Measurements from ENCODE around the gene PAXX. TPM values are rescaled to one million over a fixed set of nuclear protein-coding genes. Genes with fewer than 3 reads are reported as not detected.

PAXX gene
- total and polyA plus RNA-seq, 9 of the 15 experiments (the other 6 are each of a cell fraction or from before 2014, with no cell fraction given), result 1.2 to 175 (median 38.5) TPM

DNA sequence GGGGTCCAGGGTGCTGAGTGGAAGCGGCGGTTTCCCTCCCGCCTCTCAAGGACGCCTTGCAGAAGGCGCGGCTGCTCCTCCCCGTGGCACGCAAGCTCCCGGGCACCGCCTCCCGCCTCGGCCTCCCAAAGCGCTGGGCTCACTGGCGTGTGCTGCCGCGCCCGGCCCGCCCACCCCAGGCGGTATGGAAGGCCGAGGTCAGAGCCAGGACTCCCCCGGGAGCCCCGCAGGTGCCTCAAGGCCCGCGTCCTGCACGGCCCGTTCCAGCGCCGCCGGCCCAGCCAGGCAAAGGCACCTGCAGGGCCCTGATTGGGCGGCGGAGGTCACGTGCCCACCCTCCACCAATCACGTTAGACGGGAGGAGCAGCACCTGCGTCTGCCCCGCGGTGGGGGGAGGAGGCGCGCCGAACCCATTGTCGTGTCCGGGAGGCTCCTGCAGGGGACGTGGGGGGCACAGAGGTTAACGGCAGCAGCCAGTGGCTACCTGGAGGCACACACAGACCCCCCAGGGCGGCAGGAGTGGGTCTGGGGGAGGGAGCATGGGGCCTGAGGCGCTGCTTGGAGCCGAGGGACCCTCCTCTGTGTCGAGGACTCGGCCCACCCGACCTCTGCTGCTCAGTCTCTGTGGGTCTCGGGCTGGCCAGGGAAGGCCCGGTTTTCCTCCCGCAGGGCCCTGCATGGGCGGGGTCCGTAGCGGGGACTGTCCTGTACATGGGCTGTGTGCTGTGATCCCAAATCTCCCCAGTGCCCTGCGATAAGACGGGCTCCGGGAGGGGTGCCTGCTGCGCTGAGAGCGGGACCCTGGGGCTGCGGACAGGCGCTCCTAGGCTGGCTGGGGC is 42.2 kb upstream of the PAXX start (continued):
- TF ChIP-seq, protein P1, sequence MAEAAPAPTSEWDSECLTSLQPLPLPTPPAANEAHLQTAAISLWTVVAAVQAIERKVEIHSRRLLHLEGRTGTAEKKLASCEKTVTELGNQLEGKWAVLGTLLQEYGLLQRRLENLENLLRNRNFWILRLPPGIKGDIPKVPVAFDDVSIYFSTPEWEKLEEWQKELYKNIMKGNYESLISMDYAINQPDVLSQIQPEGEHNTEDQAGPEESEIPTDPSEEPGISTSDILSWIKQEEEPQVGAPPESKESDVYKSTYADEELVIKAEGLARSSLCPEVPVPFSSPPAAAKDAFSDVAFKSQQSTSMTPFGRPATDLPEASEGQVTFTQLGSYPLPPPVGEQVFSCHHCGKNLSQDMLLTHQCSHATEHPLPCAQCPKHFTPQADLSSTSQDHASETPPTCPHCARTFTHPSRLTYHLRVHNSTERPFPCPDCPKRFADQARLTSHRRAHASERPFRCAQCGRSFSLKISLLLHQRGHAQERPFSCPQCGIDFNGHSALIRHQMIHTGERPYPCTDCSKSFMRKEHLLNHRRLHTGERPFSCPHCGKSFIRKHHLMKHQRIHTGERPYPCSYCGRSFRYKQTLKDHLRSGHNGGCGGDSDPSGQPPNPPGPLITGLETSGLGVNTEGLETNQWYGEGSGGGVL (CRISPR knock-in tag; IDR thresholded peaks at IDR 0.05), result no peak
- no peak for TF ChIP-seq HMG20B (CRISPR knock-in tag; IDR thresholded peaks at IDR 0.05)
- peak; percentile 95 for TF ChIP-seq FOS (IDR thresholded peaks at IDR 0.05; ENCODE audit: extremely low read depth, insufficient read length)
- peak; percentile 65 for TF ChIP-seq CREM (IDR thresholded peaks at IDR 0.05; ENCODE audit: low read depth)
- TF ChIP-seq RFX5 (IDR thresholded peaks at IDR 0.05; ENCODE audit: low read depth, low read length), result no peak
- TF ChIP-seq SRF (CRISPR knock-in tag; IDR thresholded peaks at IDR 0.05), result no peak; a peak in 1 of 4 replicates
- no peak for TF ChIP-seq SRSF9 (IDR thresholded peaks at IDR 0.05; ENCODE audit: borderline replicate concordance, low read depth, low read length)
- TF ChIP-seq SMAD1 (IDR thresholded peaks at IDR 0.05; ENCODE audit: low read depth, low read length, partially characterized antibody), result no peak
- TF ChIP-seq, protein P2, sequence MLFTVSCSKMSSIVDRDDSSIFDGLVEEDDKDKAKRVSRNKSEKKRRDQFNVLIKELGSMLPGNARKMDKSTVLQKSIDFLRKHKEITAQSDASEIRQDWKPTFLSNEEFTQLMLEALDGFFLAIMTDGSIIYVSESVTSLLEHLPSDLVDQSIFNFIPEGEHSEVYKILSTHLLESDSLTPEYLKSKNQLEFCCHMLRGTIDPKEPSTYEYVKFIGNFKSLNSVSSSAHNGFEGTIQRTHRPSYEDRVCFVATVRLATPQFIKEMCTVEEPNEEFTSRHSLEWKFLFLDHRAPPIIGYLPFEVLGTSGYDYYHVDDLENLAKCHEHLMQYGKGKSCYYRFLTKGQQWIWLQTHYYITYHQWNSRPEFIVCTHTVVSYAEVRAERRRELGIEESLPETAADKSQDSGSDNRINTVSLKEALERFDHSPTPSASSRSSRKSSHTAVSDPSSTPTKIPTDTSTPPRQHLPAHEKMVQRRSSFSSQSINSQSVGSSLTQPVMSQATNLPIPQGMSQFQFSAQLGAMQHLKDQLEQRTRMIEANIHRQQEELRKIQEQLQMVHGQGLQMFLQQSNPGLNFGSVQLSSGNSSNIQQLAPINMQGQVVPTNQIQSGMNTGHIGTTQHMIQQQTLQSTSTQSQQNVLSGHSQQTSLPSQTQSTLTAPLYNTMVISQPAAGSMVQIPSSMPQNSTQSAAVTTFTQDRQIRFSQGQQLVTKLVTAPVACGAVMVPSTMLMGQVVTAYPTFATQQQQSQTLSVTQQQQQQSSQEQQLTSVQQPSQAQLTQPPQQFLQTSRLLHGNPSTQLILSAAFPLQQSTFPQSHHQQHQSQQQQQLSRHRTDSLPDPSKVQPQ (CRISPR knock-in tag; IDR thresholded peaks at IDR 0.05; ENCODE audit: borderline replicate concordance), result no peak
- no peak for TF ChIP-seq MYNN (IDR thresholded peaks at IDR 0.05)
- TF ChIP-seq MYNN (CRISPR knock-in tag; IDR thresholded peaks at IDR 0.05), result no peak
- TF ChIP-seq SMAD4 (CRISPR knock-in tag; conservative IDR thresholded peaks at IDR 0.05), result peak; percentile 62; the same call in 1 of the 2 replicates
- TF ChIP-seq, protein P3, sequence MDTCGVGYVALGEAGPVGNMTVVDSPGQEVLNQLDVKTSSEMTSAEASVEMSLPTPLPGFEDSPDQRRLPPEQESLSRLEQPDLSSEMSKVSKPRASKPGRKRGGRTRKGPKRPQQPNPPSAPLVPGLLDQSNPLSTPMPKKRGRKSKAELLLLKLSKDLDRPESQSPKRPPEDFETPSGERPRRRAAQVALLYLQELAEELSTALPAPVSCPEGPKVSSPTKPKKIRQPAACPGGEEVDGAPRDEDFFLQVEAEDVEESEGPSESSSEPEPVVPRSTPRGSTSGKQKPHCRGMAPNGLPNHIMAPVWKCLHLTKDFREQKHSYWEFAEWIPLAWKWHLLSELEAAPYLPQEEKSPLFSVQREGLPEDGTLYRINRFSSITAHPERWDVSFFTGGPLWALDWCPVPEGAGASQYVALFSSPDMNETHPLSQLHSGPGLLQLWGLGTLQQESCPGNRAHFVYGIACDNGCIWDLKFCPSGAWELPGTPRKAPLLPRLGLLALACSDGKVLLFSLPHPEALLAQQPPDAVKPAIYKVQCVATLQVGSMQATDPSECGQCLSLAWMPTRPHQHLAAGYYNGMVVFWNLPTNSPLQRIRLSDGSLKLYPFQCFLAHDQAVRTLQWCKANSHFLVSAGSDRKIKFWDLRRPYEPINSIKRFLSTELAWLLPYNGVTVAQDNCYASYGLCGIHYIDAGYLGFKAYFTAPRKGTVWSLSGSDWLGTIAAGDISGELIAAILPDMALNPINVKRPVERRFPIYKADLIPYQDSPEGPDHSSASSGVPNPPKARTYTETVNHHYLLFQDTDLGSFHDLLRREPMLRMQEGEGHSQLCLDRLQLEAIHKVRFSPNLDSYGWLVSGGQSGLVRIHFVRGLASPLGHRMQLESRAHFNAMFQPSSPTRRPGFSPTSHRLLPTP (IDR thresholded peaks at IDR 0.05; ENCODE audit: borderline replicate concordance, extremely low read depth, insufficient read length), result no peak
- TF ChIP-seq ASH1L (IDR thresholded peaks at IDR 0.05; ENCODE audit: borderline replicate concordance, low read depth, partially characterized antibody), result peak; percentile 79
- no peak for TF ChIP-seq JUND (IDR thresholded peaks at IDR 0.05; ENCODE audit: borderline replicate concordance, low read depth, low read length)
- TF ChIP-seq JUND (tag; IDR thresholded peaks at IDR 0.05; ENCODE audit: borderline replicate concordance, low read depth, low read length), result no peak

Data from K562 (cell line).